HG03571 (cell line): Measurements from ENCODE around the gene CELSR1.
"Not testable (repeated sequence)": the region's sequence is repeated elsewhere in the genome, so short reads cannot be mapped to it uniquely, and the experiment has no call there.

Experiments
- ATAC-seq: cut with Tn5 transposase; IDR thresholded peaks from one replicate; pipeline ENCODE4 v1.9.1; 2021; ENCODE audit not compliant: unreplicated experiment

The CELSR1 gene

GRCh38 chr22:46336119-46337078, 201.0 kb downstream of the CELSR1 start:
- no peak for ATAC-seq

- peak; percentile 65 for ATAC-seq
These were observed 202.0 kb downstream of the CELSR1 start, which contains the start of gene TRMU for GRCh38 chr22:46335201-46336118. TRMU (plus strand) TSS chr22:46335714; CDS start chr22:46335765, 51 bp downstream.

- ATAC-seq, result no peak
These were observed 205.9 kb downstream of the CELSR1 start for GRCh38 chr22:46331496-46331895.

- no peak for ATAC-seq
These were observed 207.0 kb downstream of the CELSR1 start for GRCh38 chr22:46330426-46330825.

- ATAC-seq, result no peak
These were observed 207.8 kb downstream of the CELSR1 start for GRCh38 chr22:46329616-46330015.

- no peak for ATAC-seq
These were observed 208.6 kb downstream of the CELSR1 start for GRCh38 chr22:46328797-46329196.

- no peak for ATAC-seq
These were observed 209.5 kb downstream of the CELSR1 start for GRCh38 chr22:46327691-46328465.

- no peak for ATAC-seq
These were observed 211.2 kb downstream of the CELSR1 start for GRCh38 chr22:46326066-46326680.

- ATAC-seq, result no peak
These were observed 214.3 kb downstream of the CELSR1 start for GRCh38 chr22:46323162-46323561.

- ATAC-seq, result no peak
These were observed 214.7 kb downstream of the CELSR1 start for GRCh38 chr22:46322711-46323110.

GRCh38 chr22:46320716-46321386, 216.6 kb downstream of the CELSR1 start:
- no peak for ATAC-seq

GRCh38 chr22:46320166-46320710, 217.2 kb downstream of the CELSR1 start:
- no peak for ATAC-seq

GRCh38 chr22:46319319-46319718, 218.1 kb downstream of the CELSR1 start:
- ATAC-seq, result no peak

GRCh38 chr22:46318576-46318975, 218.8 kb downstream of the CELSR1 start:
- no peak for ATAC-seq

GRCh38 chr22:46317646-46318045, 219.8 kb downstream of the CELSR1 start:
- ATAC-seq, result no peak

GRCh38 chr22:46315976-46316375, 221.4 kb downstream of the CELSR1 start:
- no peak for ATAC-seq

GRCh38 chr22:46312848-46313247, 224.6 kb downstream of the CELSR1 start:
- ATAC-seq, result not testable (repeated sequence)

GRCh38 chr22:46312056-46312455, 225.4 kb downstream of the CELSR1 start:
- no peak for ATAC-seq
